Naive B cell (primary cell): ENCODE data around the gene SMIM41. TPM values are rescaled to one million over a fixed set of nuclear protein-coding genes. Genes with fewer than 3 reads are reported as not detected.

Experiments
- ATAC-seq, 2 donors: fragments of 150-1000 bp; cut with Tn5 transposase; 2 replicates each; pipeline ENCODE4 v1.10.0; 2021; ENCODE audit warnings: low read depth in 2 of 2, mild to moderate bottlenecking in 2 of 2, moderate library complexity in 2 of 2
- DNase-seq: peaks from one replicate; pipeline ENCODE4 v3.0.0; 2022
- H3K27ac Mint-ChIP-seq, 6 donors: one replicate each; pipeline ENCODE4 v1.8.0; 2020 to 2022; ENCODE audit warnings: mild to moderate bottlenecking in 6 of 6, mixed read lengths in 6 of 6, moderate library complexity in 5 of 6, inconsistent platforms in 2 of 6
- H3K27me3 Mint-ChIP-seq, 3 donors: one replicate each; pipeline ENCODE4 v1.8.0; 2021 to 2022; ENCODE audit warnings: mixed read lengths in 3 of 3, mild to moderate bottlenecking in 1 of 3
- H3K36me3 Mint-ChIP-seq, 2 donors: one replicate each; pipeline ENCODE4 v1.8.0; 2020 to 2022; ENCODE audit warnings: mixed read lengths in 2 of 2, inconsistent platforms in 1 of 2, mild to moderate bottlenecking in 1 of 2
- H3K4me1 Mint-ChIP-seq, 3 donors: one replicate each; pipeline ENCODE4 v1.8.0; 2020 to 2022; ENCODE audit warnings: mixed read lengths in 3 of 3, inconsistent platforms in 1 of 3, mild to moderate bottlenecking in 1 of 3, moderate library complexity in 1 of 3
- H3K4me3 Mint-ChIP-seq, 8 donors: one replicate each; pipeline ENCODE4 v1.8.0; 2020 to 2022; ENCODE audit warnings: mild to moderate bottlenecking in 8 of 8, mixed read lengths in 8 of 8, moderate library complexity in 8 of 8, inconsistent platforms in 2 of 8
- H3K9me3 Mint-ChIP-seq, 7 donors: one replicate each; pipeline ENCODE4 v1.8.0; 2020 to 2022; ENCODE audit warnings: mixed read lengths in 7 of 7, mild to moderate bottlenecking in 5 of 7, inconsistent platforms in 2 of 7, moderate library complexity in 1 of 7
- polyA plus RNA-seq, 6 donors: library from polyadenylated mRNA; unstranded; fragments of 300-500 nt; fragmentation: Illumina TruSeq; gene quantifications; one replicate each; pipeline ENCODE4 v1.2.3, GENCODE V29; 2021; ENCODE audit warnings: low read depth in 6 of 6

The SMIM41 gene
- not detected for polyA plus RNA-seq

GRCh38 chr12:52079576-52080402 lies at the start of gene SMIM41:
SMIM41 (plus strand) TSS chr12:52079704; CDS start chr12:52079780, 76 bp downstream.
- peaks cover 8 to 15% of the 10 kb centered on the region in 2 donors for H3K36me3 Mint-ChIP-seq
- H3K4me3 Mint-ChIP-seq = peak within 1 kb of the TSS in 3 of 8 donors; percentile 44 to 73 (median 69)
- ATAC-seq = no peak
- H3K9me3 Mint-ChIP-seq = no peaks in the 10 kb centered on the region
- H3K27me3 Mint-ChIP-seq = no peaks in the 10 kb centered on the region
- H3K27ac Mint-ChIP-seq = peak within 1 kb of the TSS; percentile 49 to 95 (median 77)
- H3K4me1 Mint-ChIP-seq = peaks cover 30 to 50% (median 48%) of the 10 kb centered on the region in 3 donors
- DNase-seq = no peak

GRCh38 chr12:52032446-52032803 lies 47.1 kb upstream of the SMIM41 start:
- Mint-ChIP-seq H3K36me3 (no peaks in the 10 kb centered on the region), H3K27me3 (no peaks in the 10 kb centered on the region), H3K9me3 (no peaks in the 10 kb centered on the region), H3K4me3 (peak overlapping the region; percentile 74 to 90 (median 84)), H3K4me1 (peaks cover 19 to 45% (median 35%) of the 10 kb centered on the region in 3 donors), H3K27ac (peak overlapping the region; percentile 93 to 100 (median 98))
- ATAC-seq (peak; percentile 16 to 22), DNase-seq (peak; percentile 31)

- H3K27ac Mint-ChIP-seq = peak overlapping the region; percentile 93 to 100 (median 98)
- H3K9me3 Mint-ChIP-seq = no peaks in the 10 kb centered on the region
- no peaks in the 10 kb centered on the region for H3K36me3 Mint-ChIP-seq
- no peaks in the 10 kb centered on the region for H3K27me3 Mint-ChIP-seq
- H3K4me3 Mint-ChIP-seq = peak overlapping the region; percentile 75 to 90 (median 87)
- ATAC-seq (peak; percentile 77 to 79), DNase-seq (peak; percentile 95)
- peaks cover 21 to 44% (median 35%) of the 10 kb centered on the region in 3 donors for H3K4me1 Mint-ChIP-seq
These were observed 46.6 kb upstream of the SMIM41 start for GRCh38 chr12:52032804-52033445.

GRCh38 chr12:52033446-52034140 lies 45.9 kb upstream of the SMIM41 start:
- no peaks in the 10 kb centered on the region for H3K36me3 Mint-ChIP-seq
- DNase-seq (peak; percentile 44), ATAC-seq (no peak)
- H3K27me3 Mint-ChIP-seq = no peaks in the 10 kb centered on the region
- H3K9me3 Mint-ChIP-seq = no peaks in the 10 kb centered on the region
- H3K4me3 Mint-ChIP-seq = peak overlapping the region; percentile 75 to 90 (median 87)
- peaks cover 21 to 49% (median 40%) of the 10 kb centered on the region in 3 donors for H3K4me1 Mint-ChIP-seq
- peak overlapping the region; percentile 93 to 100 (median 98) for H3K27ac Mint-ChIP-seq

- ATAC-seq (no peak), DNase-seq (no peak)
- H3K36me3 Mint-ChIP-seq = no peaks in the 10 kb centered on the region
- peak overlapping the region in 5 of 6 donors; percentile 93 to 100 (median 99) for H3K27ac Mint-ChIP-seq
- H3K27me3 Mint-ChIP-seq = no peaks in the 10 kb centered on the region
- H3K9me3 Mint-ChIP-seq = no peaks in the 10 kb centered on the region
- H3K4me3 Mint-ChIP-seq = peak overlapping the region in 6 of 8 donors; percentile 32 to 75 (median 60)
- peaks cover 30 to 55% (median 43%) of the 10 kb centered on the region in 3 donors for H3K4me1 Mint-ChIP-seq
These were observed 44.3 kb upstream of the SMIM41 start for GRCh38 chr12:52035190-52035589.

- Mint-ChIP-seq H3K36me3 (no peaks in the 10 kb centered on the region), H3K27ac (peak overlapping the region; percentile 93 to 98 (median 96)), H3K9me3 (no peaks in the 10 kb centered on the region), H3K4me1 (peaks cover 36 to 58% (median 50%) of the 10 kb centered on the region in 3 donors), H3K27me3 (no peaks in the 10 kb centered on the region), H3K4me3 (peak overlapping the region; percentile 66 to 87 (median 78))
- DNase-seq (no peak), ATAC-seq (no peak)
These were observed 43.6 kb upstream of the SMIM41 start for GRCh38 chr12:52035926-52036325.

- DNase-seq (peak; percentile 95), ATAC-seq (peak; percentile 55 to 63)
- no peaks in the 10 kb centered on the region for H3K36me3 Mint-ChIP-seq
- H3K27ac Mint-ChIP-seq = peak overlapping the region; percentile 93 to 97 (median 94)
- peaks cover 39 to 64% (median 54%) of the 10 kb centered on the region in 3 donors for H3K4me1 Mint-ChIP-seq
- peak overlapping the region; percentile 66 to 87 (median 78) for H3K4me3 Mint-ChIP-seq
- H3K9me3 Mint-ChIP-seq = no peaks in the 10 kb centered on the region
- no peaks in the 10 kb centered on the region for H3K27me3 Mint-ChIP-seq
These were observed 42.8 kb upstream of the SMIM41 start for GRCh38 chr12:52036587-52037171.

GRCh38 chr12:52037248-52037861 lies 42.1 kb upstream of the SMIM41 start:
- H3K27ac Mint-ChIP-seq = peak overlapping the region; percentile 71 to 95 (median 86)
- peak; percentile 3 to 9 for ATAC-seq
- no peaks in the 10 kb centered on the region for H3K36me3 Mint-ChIP-seq
- no peak for DNase-seq
- no peaks in the 10 kb centered on the region for H3K9me3 Mint-ChIP-seq
- peaks cover 43 to 66% (median 58%) of the 10 kb centered on the region in 3 donors for H3K4me1 Mint-ChIP-seq
- H3K27me3 Mint-ChIP-seq = no peaks in the 10 kb centered on the region
- H3K4me3 Mint-ChIP-seq = peak overlapping the region; percentile 69 to 90 (median 85)

- ATAC-seq = no peak
- Mint-ChIP-seq H3K27ac (peak overlapping the region; percentile 90 to 96 (median 94)), H3K4me1 (peaks cover 39 to 65% (median 60%) of the 10 kb centered on the region in 3 donors), H3K4me3 (peak overlapping the region; percentile 69 to 90 (median 82)), H3K36me3 (no peaks in the 10 kb centered on the region), H3K27me3 (no peaks in the 10 kb centered on the region), H3K9me3 (no peaks in the 10 kb centered on the region)
- no peak for DNase-seq
These were observed 41.1 kb upstream of the SMIM41 start for GRCh38 chr12:52038447-52038846.

GRCh38 chr12:52041035-52041434 lies 38.5 kb upstream of the SMIM41 start:
- Mint-ChIP-seq H3K27ac (peak overlapping the region in 5 of 6 donors; percentile 36 to 93 (median 88)), H3K27me3 (no peaks in the 10 kb centered on the region), H3K9me3 (no peaks in the 10 kb centered on the region), H3K4me1 (peaks cover 38 to 62% (median 59%) of the 10 kb centered on the region in 3 donors), H3K36me3 (no peaks in the 10 kb centered on the region), H3K4me3 (peak overlapping the region in 2 of 8 donors; percentile 22 to 80)
- no peak for ATAC-seq
- DNase-seq = no peak

GRCh38 chr12:52041695-52042123 lies 37.8 kb upstream of the SMIM41 start:
- Mint-ChIP-seq H3K4me3 (peak overlapping the region; percentile 80 to 96 (median 90)), H3K4me1 (peaks cover 38 to 59% (median 56%) of the 10 kb centered on the region in 3 donors), H3K9me3 (no peaks in the 10 kb centered on the region), H3K36me3 (no peaks in the 10 kb centered on the region), H3K27me3 (no peaks in the 10 kb centered on the region), H3K27ac (peak overlapping the region; percentile 93 to 99 (median 98))
- ATAC-seq (peak; percentile 75 to 77), DNase-seq (peak; percentile 80)

GRCh38 chr12:52042706-52043385 lies 36.7 kb upstream of the SMIM41 start:
- H3K27me3 Mint-ChIP-seq = no peaks in the 10 kb centered on the region
- no peaks in the 10 kb centered on the region for H3K9me3 Mint-ChIP-seq
- H3K4me3 Mint-ChIP-seq = peak overlapping the region; percentile 65 to 96 (median 86)
- peaks cover 36 to 60% (median 55%) of the 10 kb centered on the region in 3 donors for H3K4me1 Mint-ChIP-seq
- peak overlapping the region; percentile 93 to 99 (median 98) for H3K27ac Mint-ChIP-seq
- DNase-seq (no peak), ATAC-seq (no peak)
- H3K36me3 Mint-ChIP-seq = no peaks in the 10 kb centered on the region
